DLD1 (cell line): ENCODE data around the gene IER2.

ENCODE experiments used
- in situ Hi-C: cut with HindIII; loops from 2 replicates; pipeline ENCODE4 v1.10.0; 2017; ENCODE audit warnings: low sequenced_read_pairs

The IER2 gene

GRCh38 chr19:13118424-13119193 lies 31.6 kb upstream of the IER2 start:
- in situ Hi-C loops, result no loop called here

- in situ Hi-C loops, result no loop called here
Observed at GRCh38 chr19:13119627-13120026, 30.6 kb upstream of the IER2 start.

- in situ Hi-C loops, result no loop called here
Observed at GRCh38 chr19:13120031-13120430, 30.2 kb upstream of the IER2 start.

- in situ Hi-C loops, result no loop called here
Observed at GRCh38 chr19:13120817-13121216, 29.4 kb upstream of the IER2 start.

DNA sequence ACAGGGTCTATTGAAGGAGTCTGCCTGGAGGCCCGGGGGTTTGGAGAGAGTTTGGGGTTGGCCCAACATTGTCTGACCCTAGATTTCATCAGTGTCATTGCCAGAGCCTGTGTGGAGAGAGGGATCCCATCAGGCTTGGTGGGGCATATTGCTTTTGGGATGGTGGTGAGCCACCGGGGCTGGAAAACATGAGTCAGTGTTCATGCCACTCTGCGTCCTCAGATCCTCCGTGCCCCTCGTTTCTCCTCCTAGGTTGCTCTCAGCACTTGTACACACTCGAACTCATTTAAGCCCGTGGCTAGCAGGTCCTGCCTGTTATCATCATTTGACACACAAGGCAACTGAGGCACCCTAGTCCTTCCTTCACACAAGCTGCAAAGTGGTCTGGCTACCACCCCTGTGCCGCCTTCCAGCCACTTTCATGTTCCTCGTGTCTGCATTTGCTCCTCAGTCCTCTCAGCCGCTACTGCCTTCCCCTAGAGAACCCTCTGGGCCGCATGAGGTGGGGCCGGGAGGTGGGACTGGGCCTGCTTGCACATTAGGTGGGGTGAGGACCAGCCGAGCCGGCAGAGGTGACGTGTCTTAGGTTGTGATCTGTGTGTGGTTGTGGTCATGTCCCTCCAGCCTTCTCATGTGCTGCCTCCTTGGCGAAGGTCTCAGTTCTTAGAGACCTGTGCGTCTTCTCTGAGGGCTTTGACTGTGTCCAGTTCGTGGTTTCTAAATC lies 28.5 kb upstream of the IER2 start:
- in situ Hi-C loops, result no loop called here

DNA sequence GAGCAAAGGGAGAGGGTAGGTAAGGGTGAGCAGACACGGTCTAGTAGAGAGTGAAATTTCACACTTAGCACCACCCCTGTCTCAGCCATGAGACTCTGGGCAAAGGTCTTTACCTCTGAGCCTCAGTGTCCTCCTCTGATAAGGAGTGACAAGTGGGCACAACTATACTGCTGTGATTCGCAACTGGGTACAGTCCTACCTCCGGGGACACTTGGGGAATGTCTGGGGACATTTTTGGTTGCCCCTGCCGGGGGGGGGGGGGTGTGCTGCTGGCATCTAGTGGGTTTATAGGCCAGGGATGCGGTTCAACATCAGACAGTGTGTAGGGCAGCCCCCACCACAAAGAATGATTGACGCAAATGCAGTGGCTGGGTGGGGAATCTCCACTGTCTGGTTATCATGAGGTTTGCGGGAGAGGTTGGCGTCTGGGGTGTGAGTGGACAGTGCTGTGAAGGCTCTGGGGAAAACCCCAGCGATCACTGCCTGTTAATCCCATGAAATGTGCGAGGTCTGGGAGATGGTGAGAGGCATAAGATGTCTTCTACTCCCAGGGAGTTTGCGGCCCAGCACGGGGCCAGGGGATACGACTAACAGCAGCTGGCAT lies 27.8 kb upstream of the IER2 start:
- in situ Hi-C loops, result no loop called here

DNA sequence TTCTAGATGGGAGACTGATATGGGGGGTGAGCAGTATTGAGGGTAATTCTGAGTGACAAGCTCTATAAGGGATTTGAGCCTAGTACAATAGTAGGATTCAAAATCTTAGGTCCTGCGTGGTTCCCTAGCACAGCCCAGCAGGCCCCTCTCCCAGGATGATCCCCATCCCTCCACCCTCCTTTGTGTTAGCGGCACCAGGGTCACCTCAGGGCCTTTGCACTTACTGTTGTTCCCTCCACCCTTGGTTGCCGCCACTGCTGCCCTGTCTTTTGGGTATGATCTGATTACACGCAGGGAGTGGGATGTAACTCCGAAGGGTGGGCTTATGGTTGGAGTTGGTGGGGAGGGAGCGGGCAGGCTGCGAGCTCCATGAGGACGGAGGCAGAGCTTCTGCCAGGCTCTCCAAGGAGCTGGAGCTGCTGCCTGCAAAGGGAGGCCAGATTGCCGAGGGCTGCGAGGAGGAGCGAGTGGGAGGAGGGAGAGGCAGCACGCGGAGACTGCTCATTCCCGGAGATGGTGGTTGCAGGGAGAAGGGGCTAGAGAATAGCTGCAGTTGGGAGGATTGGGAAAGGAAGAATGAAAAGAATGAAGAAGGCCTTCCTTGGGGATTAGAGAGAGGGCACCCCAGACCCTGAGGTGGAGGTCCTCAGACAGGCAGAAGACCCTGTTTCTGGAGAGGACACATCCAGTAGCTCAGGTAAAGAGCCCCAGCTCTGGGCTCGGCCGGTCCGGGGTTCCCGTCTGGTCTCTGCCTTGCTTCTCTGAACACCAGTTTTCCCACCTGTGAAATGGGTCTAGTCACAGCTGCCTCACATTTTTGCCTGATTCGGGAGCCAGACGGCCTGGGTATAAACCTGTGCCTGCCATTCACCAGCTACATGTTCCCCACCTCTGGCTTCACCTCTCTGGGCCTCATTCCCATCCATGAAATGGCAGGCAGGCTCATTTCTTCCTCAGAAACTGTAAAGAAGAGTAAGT lies 26.9 kb upstream of the IER2 start:
- in situ Hi-C loops, result no loop called here

DNA sequence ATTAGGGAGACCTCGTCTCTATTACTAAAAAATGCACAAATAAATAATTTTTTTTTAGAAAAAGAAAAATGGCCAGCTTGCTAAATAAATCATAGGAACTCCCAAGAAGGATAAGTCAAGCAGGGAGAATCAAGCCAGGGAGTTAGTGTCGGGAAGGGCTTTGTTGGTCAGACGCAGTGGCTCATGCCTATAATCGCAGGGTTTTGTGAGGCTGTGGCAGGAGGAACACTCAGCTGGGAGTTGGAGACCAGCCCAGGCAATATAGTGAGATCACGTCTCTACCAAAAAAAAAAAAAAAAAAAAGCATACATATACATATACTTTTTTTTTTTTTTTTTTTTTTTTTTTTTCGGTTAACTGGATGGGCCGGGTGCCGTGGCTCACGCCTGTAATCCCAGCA lies 23.2 kb upstream of the IER2 start:
- in situ Hi-C loops, result no loop called here

GRCh38 chr19:13127811-13128575 lies 22.2 kb upstream of the IER2 start:
- in situ Hi-C loops, result no loop called here

GRCh38 chr19:13128583-13128982 lies 21.6 kb upstream of the IER2 start:
- in situ Hi-C loops, result no loop called here

- in situ Hi-C loops, result no loop called here
Observed at GRCh38 chr19:13129384-13129783, 20.8 kb upstream of the IER2 start.

DNA sequence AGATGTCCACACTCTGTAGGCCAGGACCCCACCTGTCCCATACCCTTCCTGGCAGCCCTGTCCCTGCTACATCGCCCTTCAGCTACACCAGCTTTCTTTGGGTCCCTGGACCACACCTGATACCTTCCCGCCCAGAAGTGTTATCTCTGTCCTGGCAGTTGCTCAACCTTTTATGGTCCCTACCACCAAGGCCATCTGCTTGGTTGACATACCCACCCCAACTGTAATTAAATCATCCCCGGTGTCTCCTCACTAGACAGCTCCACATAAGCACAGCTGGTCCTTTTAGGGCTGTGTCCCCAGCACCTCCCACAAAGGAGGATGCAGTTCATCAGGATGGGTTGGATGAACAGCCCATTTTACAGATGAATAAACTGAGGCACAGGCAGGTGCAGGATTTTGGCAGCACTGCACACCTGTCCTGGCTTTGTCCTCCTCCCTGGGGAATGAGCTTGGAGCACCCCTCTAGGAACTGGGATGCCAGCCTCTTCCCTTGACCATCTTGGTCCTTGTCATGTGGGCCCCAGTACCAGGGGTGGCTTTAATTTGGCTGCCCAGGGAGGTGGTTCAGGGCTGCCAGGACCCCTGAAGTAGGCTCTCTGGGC lies 19.2 kb upstream of the IER2 start:
- in situ Hi-C loops, result no loop called here

- in situ Hi-C loops, result no loop called here
Observed at GRCh38 chr19:13132471-13133180, 17.6 kb upstream of the IER2 start.

DNA sequence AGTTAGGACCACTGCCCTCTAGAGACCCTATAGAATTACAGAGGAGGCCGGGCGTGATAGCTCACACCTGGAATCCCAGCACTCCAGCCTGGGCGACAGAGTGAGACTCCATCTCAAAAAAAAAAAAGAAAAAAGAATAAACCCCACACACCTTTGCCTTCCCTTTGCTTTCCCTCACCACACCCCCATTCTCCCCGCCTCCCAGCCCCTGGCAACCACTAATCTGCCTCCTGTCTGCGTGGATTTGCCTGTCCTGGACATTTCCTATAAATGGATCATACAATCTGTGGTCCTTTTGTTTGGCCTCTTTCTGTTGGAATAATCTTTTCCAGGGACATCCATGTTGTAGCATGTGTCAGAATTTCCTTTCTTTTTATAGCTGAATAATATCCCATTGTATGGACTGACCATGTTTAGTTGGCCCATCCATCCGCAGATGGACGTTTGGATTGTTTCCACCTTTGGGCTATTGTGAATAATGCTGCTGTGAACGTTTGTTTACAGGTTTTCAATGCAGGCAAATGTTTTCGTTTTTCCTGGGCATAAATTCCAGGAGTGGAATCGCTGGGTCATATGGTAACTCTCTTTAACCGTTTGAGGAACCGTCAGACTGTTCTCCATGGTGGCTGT lies 16.9 kb upstream of the IER2 start:
- in situ Hi-C loops, result no loop called here

GRCh38 chr19:13134626-13135025 lies 15.6 kb upstream of the IER2 start:
- in situ Hi-C loops, result no loop called here

DNA sequence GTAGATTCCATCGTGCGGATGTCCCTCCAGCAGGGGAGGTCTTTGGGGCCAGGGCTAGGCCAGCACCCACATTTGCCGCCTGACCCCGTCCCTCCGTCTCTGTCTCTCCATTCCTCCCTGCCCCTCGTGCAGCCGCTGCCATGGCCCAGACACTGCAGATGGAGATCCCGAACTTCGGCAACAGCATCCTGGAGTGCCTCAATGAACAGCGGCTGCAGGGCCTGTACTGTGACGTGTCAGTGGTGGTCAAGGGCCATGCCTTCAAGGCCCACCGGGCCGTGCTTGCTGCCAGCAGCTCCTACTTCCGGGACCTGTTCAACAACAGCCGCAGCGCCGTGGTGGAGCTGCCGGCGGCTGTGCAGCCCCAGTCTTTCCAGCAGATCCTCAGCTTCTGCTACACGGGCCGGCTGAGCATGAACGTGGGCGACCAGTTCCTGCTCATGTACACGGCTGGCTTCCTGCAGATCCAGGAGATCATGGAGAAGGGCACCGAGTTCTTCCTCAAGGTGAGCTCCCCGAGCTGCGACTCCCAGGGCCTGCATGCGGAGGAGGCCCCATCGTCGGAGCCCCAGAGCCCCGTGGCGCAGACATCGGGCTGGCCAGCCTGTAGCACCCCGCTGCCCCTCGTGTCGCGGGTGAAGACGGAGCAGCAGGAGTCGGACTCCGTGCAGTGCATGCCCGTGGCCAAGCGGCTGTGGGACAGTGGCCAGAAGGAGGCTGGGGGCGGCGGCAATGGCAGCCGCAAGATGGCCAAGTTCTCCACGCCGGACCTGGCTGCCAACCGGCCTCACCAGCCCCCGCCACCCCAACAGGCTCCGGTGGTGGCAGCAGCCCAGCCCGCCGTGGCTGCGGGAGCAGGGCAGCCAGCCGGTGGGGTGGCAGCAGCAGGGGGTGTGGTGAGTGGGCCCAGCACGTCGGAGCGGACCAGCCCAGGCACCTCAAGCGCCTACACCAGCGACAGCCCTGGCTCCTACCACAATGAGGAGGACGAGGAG lies 14.8 kb upstream of the IER2 start:
- in situ Hi-C loops, result no loop called here

DNA sequence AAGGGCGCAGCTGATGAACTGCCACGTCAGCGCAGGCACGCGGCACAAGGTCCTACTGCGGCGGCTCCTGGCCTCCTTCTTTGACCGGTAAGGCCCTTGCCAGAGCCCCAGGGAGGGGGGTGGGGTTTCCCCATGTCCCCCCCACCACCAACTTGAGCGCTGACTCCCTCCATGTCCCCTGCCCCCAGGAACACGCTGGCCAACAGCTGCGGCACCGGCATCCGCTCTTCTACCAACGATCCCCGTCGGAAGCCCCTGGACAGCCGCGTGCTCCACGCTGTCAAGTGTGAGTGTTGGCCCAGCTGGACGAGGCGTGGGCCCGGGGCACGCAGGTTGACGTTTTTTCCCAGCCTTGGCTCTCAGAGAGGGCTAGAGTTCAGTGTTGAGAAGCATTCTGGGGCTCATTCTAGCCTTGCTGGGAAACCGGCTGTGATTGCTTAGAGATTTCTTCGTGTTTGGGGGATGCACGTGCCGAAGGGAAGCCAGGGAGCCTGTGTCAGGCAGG lies 12.9 kb upstream of the IER2 start:
- in situ Hi-C loops, result no loop called here
